A172 (cell line): ENCODE results near the gene SNU13. TPM values are rescaled to one million over a fixed set of nuclear protein-coding genes. Genes with fewer than 3 reads are reported as not detected.
A peak's percentile ranks its signal among the peaks of the same experiment; 100 is the strongest.
"Not testable (repeated sequence)": the region's sequence is repeated elsewhere in the genome, so short reads cannot be mapped to it uniquely, and the experiment has no call there.

ENCODE experiments used
- DNase-seq: peaks from one replicate; pipeline ENCODE4 v3.0.0-alpha.2; 2015; ENCODE audit warnings: low spot score
- total RNA-seq: library from RNA; depleted of rRNA; stranded (reverse); fragments of >200 nt; shearing (Covaris generic); gene quantifications from 2 replicates; pipeline ENCODE4 v1.2.3, GENCODE V29; 2014

Gene SNU13
- total RNA-seq, 1 experiment from 2014 or later: 75.4 TPM

- no peak for DNase-seq
These were observed 7.1 kb downstream of the SNU13 start for GRCh38 chr22:41681616-41682015.

- DNase-seq: no peak
These were observed 12.5 kb downstream of the SNU13 start for GRCh38 chr22:41676134-41676533.

- DNase-seq: no peak
These were observed 13.8 kb downstream of the SNU13 start for GRCh38 chr22:41674846-41675340.

- DNase-seq: no peak
These were observed 15.7 kb downstream of the SNU13 start for GRCh38 chr22:41672780-41673509.

- DNase-seq: peak; percentile 76
These were observed 16.6 kb downstream of the SNU13 start for GRCh38 chr22:41672096-41672495.

GRCh38 chr22:41668971-41669911, 19.4 kb downstream of the SNU13 start:
- peak; percentile 82 for DNase-seq

GRCh38 chr22:41664951-41665350, 23.7 kb downstream of the SNU13 start:
- DNase-seq: no peak

- no peak for DNase-seq
These were observed 24.2 kb downstream of the SNU13 start for GRCh38 chr22:41664490-41664889.

GRCh38 chr22:41663594-41663993, 25.1 kb downstream of the SNU13 start:
- not testable (repeated sequence) for DNase-seq

- DNase-seq: no peak
These were observed 27.0 kb downstream of the SNU13 start for GRCh38 chr22:41661713-41662112.

- no peak for DNase-seq
These were observed 27.6 kb downstream of the SNU13 start for GRCh38 chr22:41661088-41661487.

GRCh38 chr22:41660416-41660815, 28.3 kb downstream of the SNU13 start:
- peak; percentile 11 for DNase-seq

- no peak for DNase-seq
These were observed 28.7 kb downstream of the SNU13 start for GRCh38 chr22:41659941-41660340.

- no peak for DNase-seq
These were observed 29.8 kb downstream of the SNU13 start for GRCh38 chr22:41658869-41659268.

GRCh38 chr22:41657709-41658108, 31.0 kb downstream of the SNU13 start:
- no peak for DNase-seq

- DNase-seq: no peak
These were observed 32.1 kb downstream of the SNU13 start for GRCh38 chr22:41656556-41656955.

GRCh38 chr22:41654322-41654721, 34.3 kb downstream of the SNU13 start:
- no peak for DNase-seq

- DNase-seq: no peak
These were observed 37.8 kb downstream of the SNU13 start for GRCh38 chr22:41650821-41651220.

GRCh38 chr22:41650229-41650628, 38.4 kb downstream of the SNU13 start:
- DNase-seq: no peak

- DNase-seq: no peak
These were observed 40.2 kb downstream of the SNU13 start for GRCh38 chr22:41648432-41648831.

- no peak for DNase-seq
These were observed 40.9 kb downstream of the SNU13 start for GRCh38 chr22:41647771-41648170.

- DNase-seq: no peak
These were observed 46.1 kb downstream of the SNU13 start for GRCh38 chr22:41642331-41643110.
